ENCODE data around the gene IYD. TPM values are rescaled to one million over a fixed set of nuclear protein-coding genes. Genes with fewer than 3 reads are reported as not detected.

IYD gene
- total RNA-seq, 2 donors from 2014 or later: not detected

DNA sequence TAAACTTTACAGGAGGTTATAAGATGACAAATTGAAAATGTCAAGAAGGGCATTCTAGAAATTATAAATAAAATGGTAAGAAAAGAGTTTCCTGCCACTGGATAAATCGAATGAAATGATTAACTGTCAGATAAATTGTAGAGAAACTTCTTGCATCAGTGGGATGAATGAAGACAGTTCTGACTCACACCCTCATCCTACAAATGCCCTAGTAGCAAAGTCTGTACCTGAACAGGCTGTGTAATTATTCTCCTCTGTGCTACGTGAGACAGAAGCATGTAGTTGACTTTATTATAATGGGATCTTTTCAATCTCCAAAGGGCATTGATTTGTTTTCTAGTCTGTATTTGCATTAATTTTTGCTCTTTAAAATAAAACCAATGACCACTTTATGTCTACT, 47.3 kb downstream of the IYD start:
- Mint-ChIP-seq H3K27me3 (peaks cover 44 to 49% of the 10 kb centered on the region in 2 donors), H3K4me1 (ENCODE audit: low read depth in 2 of 2) (peaks cover 20 to 27% of the 10 kb centered on the region in 2 donors), H3K36me3 (no peaks in the 10 kb centered on the region), H3K9me3 (peaks cover 5% of the 10 kb centered on the region), H3K4me3 (no peak overlapping the region), H3K27ac (no peak overlapping the region)
- DNase-seq (ENCODE audit: low spot score): no peak
- no peak for ATAC-seq

DNA sequence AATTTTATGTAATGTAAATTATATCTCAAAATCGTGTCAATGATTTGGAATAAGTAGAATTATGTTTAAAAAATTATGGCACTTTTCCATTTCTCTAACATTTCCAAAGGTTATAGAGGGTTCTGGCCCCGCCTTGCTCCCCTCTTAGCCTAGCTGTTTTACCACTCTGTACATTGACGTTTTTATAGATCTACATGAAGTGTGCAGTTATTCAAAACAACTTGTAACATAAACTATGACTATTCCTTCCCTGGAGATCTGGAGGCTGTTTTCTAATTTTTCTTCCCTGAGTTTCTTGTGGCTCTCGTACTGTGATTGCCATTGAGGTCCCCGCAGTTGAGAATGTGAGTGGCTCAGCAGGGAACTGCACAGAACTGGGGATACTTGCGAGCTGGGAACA, 48.4 kb downstream of the IYD start:
- H3K27ac Mint-ChIP-seq: peak overlapping the region in 1 of 2 donors; percentile 14
- peaks cover 20 to 27% of the 10 kb centered on the region in 2 donors for H3K4me1 Mint-ChIP-seq (ENCODE audit: low read depth in 2 of 2)
- no peak overlapping the region for H3K4me3 Mint-ChIP-seq
- no peak for ATAC-seq
- H3K9me3 Mint-ChIP-seq: peaks cover 5% of the 10 kb centered on the region
- H3K27me3 Mint-ChIP-seq: peaks cover 40 to 41% of the 10 kb centered on the region in 2 donors
- no peaks in the 10 kb centered on the region for H3K36me3 Mint-ChIP-seq
- DNase-seq (ENCODE audit: low spot score): no peak

- Mint-ChIP-seq H3K36me3 (no peaks in the 10 kb centered on the region), H3K4me1 (ENCODE audit: low read depth in 2 of 2) (peaks cover 20 to 27% of the 10 kb centered on the region in 2 donors), H3K27ac (peak overlapping the region; percentile 0 to 72), H3K27me3 (peaks cover 32 to 37% of the 10 kb centered on the region in 2 donors), H3K4me3 (peak overlapping the region; percentile 71), H3K9me3 (peaks cover 5% of the 10 kb centered on the region)
- DNase-seq (ENCODE audit: low spot score): no peak
- ATAC-seq: peak; percentile 63 to 76
Observed at GRCh38 chr6:150417899-150418826, 49.4 kb downstream of the IYD start.

DNA sequence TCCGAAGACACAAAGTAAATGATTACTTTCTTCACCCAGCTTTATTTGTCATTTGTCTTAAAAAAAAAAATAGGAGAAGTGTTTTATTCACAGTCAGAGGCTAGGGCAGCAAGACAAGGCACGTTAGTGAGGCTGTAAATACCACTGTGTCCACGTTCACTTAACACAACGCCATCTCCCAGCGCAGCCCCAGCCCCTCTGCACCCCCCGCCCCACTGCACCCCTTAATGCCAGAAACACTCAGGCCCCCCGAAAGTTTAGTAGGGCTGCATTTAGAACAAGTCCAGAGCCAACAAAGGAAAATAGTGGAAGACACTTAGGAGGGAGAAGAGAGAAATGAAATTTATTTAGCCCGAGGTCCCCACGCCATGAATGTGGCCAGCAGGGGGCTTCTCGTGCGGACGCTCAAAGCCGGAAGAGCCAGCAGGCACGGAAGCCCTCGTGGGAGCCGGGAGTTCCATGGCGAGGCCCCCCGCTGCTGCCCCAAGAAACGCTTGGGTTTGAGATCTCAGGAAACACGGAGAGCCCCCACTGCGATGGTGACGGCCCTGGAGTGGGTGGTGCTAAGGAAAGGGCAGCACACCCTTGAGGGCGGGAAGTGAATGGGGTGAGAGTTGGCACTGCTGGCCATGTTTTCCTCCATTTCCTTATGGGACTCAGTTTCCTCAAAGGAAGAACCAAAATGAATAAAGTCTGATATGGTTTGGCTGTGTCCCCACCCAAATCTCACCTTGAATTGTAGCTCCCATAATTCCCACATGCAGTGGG, 50.2 kb downstream of the IYD start:
- peak; percentile 52 to 63 for ATAC-seq
- peak overlapping the region; percentile 71 for H3K4me3 Mint-ChIP-seq
- peak overlapping the region; percentile 0 to 72 for H3K27ac Mint-ChIP-seq
- H3K4me1 Mint-ChIP-seq (ENCODE audit: low read depth in 2 of 2): peaks cover 20 to 27% of the 10 kb centered on the region in 2 donors
- peaks cover 5% of the 10 kb centered on the region for H3K9me3 Mint-ChIP-seq
- H3K27me3 Mint-ChIP-seq: peaks cover 25 to 32% of the 10 kb centered on the region in 2 donors
- H3K36me3 Mint-ChIP-seq: no peaks in the 10 kb centered on the region
- DNase-seq (ENCODE audit: low spot score): no peak

DNA sequence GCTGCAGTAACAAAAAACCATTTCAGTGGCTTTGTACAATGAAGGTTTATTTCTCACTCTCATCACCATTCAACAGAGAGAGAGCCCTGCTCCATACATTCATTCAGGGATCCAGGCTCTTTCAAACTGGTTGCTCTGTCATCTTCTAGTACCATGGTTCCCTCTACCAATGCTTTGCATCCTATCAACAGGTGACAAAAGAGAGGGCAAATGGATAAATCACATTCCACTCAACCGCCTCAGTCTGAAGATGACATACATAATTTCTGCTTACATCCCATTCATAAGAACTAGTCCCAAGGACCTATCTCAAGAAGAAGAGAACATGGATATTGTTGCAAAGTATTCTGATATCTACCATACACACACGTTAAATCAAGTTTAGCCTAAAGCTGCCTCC, 51.6 kb downstream of the IYD start:
- Mint-ChIP-seq H3K9me3 (peaks cover 5% of the 10 kb centered on the region), H3K27me3 (peaks cover 15 to 24% of the 10 kb centered on the region in 2 donors), H3K4me1 (ENCODE audit: low read depth in 2 of 2) (peaks cover 20 to 27% of the 10 kb centered on the region in 2 donors), H3K4me3 (no peak overlapping the region), H3K36me3 (no peaks in the 10 kb centered on the region), H3K27ac (no peak overlapping the region)
- DNase-seq (ENCODE audit: low spot score) (no peak), ATAC-seq (no peak)

DNA sequence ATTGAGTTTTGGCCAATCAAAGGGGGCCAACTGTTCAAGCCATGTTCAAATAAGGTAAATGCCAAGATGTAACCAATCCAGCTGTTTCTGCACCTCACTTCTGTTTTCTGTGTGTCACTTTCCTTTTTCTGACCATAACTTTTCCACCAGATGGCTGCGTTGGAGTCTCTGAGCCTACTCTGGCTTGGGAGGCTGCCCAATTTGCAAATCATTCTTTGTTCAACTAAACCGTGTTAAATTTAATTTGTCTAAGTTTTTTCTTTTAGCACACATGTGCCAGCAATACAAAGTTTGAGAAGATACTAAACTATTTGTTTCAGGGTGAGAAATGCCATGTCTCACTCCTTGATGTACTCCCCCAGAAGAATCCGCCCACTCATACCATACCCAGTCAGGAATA, 52.1 kb downstream of the IYD start:
- Mint-ChIP-seq H3K4me3 (no peak overlapping the region), H3K4me1 (ENCODE audit: low read depth in 2 of 2) (peaks cover 20 to 23% of the 10 kb centered on the region in 2 donors), H3K9me3 (peaks cover 5% of the 10 kb centered on the region), H3K36me3 (no peaks in the 10 kb centered on the region), H3K27me3 (peaks cover 11 to 24% of the 10 kb centered on the region in 2 donors), H3K27ac (no peak overlapping the region)
- DNase-seq (ENCODE audit: low spot score) (no peak), ATAC-seq (no peak)

- no peak for ATAC-seq
- DNase-seq (ENCODE audit: low spot score): no peak
- no peak overlapping the region for H3K4me3 Mint-ChIP-seq
- no peak overlapping the region for H3K27ac Mint-ChIP-seq
- peaks cover 4% of the 10 kb centered on the region for H3K9me3 Mint-ChIP-seq
- H3K4me1 Mint-ChIP-seq (ENCODE audit: low read depth in 2 of 2): no peaks in the 10 kb centered on the region
- no peaks in the 10 kb centered on the region for H3K36me3 Mint-ChIP-seq
- peaks cover 7 to 14% of the 10 kb centered on the region in 2 donors for H3K27me3 Mint-ChIP-seq
Observed at GRCh38 chr6:150425508-150425907, 56.7 kb downstream of the IYD start.

DNA sequence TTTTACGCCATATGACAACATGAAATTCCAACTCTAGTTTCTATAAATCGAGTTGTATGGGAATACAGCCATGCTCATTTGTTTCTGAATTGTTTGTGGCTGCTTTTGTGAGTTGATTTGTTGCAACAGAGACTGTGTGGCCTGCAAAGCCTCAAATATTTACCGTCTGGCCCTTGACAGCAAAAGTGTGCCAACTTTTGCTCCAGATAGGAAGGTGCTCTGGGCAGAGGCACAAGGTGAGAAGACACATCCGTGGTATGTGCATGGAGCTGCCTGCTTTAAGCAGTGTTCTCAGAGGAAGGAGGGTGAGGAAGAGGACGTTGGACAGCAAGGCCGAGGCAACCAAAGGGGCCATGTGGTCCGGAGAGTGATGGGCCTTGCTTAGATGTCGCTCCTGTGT, 57.4 kb downstream of the IYD start:
- Mint-ChIP-seq H3K27me3 (peaks cover 7 to 8% of the 10 kb centered on the region in 2 donors), H3K4me1 (ENCODE audit: low read depth in 2 of 2) (no peaks in the 10 kb centered on the region), H3K36me3 (no peaks in the 10 kb centered on the region), H3K9me3 (no peaks in the 10 kb centered on the region), H3K4me3 (no peak overlapping the region), H3K27ac (no peak overlapping the region)
- DNase-seq (ENCODE audit: low spot score) (no peak), ATAC-seq (no peak)

DNA sequence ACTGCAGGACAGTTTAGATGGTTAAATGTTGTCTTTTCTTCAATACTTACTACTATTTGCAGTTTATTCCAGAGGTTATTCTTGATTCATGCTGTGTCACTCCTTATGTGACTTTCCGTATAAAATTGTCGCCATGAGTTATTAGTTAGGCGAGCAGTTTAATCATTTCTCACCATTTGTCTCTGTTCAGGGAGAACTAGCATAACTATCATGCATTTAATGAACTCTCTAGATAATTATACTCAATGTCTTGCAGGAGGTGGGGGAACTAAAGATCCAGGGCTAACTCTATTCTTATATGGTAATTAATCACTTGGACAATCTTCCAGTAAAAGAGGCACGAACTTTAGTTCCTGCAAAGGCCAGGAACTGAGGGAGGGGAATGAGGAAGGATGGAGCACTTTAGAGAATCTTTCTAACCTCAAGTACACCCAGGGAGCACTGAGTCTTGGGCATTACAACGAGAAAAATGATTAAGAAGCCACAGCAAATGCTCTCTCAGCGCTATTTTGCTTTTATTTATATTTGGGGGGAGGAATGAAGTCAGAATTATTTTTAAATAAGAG, 58.3 kb downstream of the IYD start:
- H3K9me3 Mint-ChIP-seq: no peaks in the 10 kb centered on the region
- H3K36me3 Mint-ChIP-seq: no peaks in the 10 kb centered on the region
- H3K4me1 Mint-ChIP-seq (ENCODE audit: low read depth in 2 of 2): no peaks in the 10 kb centered on the region
- peaks cover 7 to 8% of the 10 kb centered on the region in 2 donors for H3K27me3 Mint-ChIP-seq
- no peak overlapping the region for H3K27ac Mint-ChIP-seq
- ATAC-seq: no peak
- no peak for DNase-seq (ENCODE audit: low spot score)
- no peak overlapping the region for H3K4me3 Mint-ChIP-seq

- H3K4me3 Mint-ChIP-seq: no peak overlapping the region
- no peak for ATAC-seq
- no peaks in the 10 kb centered on the region for H3K4me1 Mint-ChIP-seq (ENCODE audit: low read depth in 2 of 2)
- no peaks in the 10 kb centered on the region for H3K36me3 Mint-ChIP-seq
- DNase-seq (ENCODE audit: low spot score): no peak
- H3K27ac Mint-ChIP-seq: no peak overlapping the region
- H3K9me3 Mint-ChIP-seq: no peaks in the 10 kb centered on the region
- peaks cover 7 to 8% of the 10 kb centered on the region in 2 donors for H3K27me3 Mint-ChIP-seq
Observed at GRCh38 chr6:150427843-150428242, 59.0 kb downstream of the IYD start.

DNA sequence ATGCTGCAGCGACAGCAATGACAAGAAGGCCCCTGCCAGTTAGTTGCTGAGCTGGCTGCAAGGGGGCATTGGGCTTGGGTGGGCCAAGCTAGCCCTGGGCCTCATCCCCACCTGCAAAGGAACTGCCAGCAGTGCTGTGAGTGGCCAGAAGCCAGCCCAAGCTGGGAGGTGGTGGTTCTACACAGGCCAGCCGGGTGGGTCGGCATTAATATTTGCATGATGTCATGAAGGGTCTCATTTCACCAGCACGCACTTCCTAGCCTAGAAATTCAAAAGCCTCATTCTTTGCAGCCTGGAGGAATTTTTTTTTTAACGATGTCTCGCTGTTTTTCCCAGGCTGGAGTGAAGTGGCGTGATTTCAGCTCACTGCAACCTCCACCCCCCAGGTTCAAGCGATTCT, 62.0 kb downstream of the IYD start:
- DNase-seq (ENCODE audit: low spot score) (no peak), ATAC-seq (no peak)
- Mint-ChIP-seq H3K4me1 (ENCODE audit: low read depth in 2 of 2) (no peaks in the 10 kb centered on the region), H3K36me3 (no peaks in the 10 kb centered on the region), H3K27ac (no peak overlapping the region), H3K27me3 (peaks cover 7 to 8% of the 10 kb centered on the region in 2 donors), H3K9me3 (no peaks in the 10 kb centered on the region), H3K4me3 (no peak overlapping the region)

DNA sequence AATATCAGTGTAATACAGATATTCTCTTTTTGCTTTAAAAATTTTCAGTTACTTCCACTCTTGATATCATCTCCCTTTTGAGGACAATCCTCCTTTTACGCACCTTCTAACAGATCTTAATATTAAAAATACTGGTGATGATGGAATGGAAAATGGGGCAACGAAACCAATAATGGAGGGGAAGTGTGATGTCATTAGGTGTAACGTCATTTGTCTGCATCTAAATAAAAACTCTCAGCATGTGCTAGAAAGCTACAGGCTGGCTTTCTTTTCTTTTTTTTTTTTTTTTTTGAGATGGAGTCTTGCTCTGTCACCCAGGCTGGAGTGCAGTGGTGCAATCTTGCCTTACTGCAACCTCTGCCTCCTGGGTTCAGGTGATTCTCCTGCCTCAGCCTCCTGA, 66.5 kb downstream of the IYD start:
- H3K4me3 Mint-ChIP-seq: no peak overlapping the region
- DNase-seq (ENCODE audit: low spot score): no peak
- H3K36me3 Mint-ChIP-seq: no peaks in the 10 kb centered on the region
- peaks cover 3% of the 10 kb centered on the region for H3K9me3 Mint-ChIP-seq
- H3K27ac Mint-ChIP-seq: no peak overlapping the region
- ATAC-seq: no peak
- peaks cover 9 to 10% of the 10 kb centered on the region in 2 donors for H3K27me3 Mint-ChIP-seq
- H3K4me1 Mint-ChIP-seq (ENCODE audit: low read depth in 2 of 2): no peaks in the 10 kb centered on the region

DNA sequence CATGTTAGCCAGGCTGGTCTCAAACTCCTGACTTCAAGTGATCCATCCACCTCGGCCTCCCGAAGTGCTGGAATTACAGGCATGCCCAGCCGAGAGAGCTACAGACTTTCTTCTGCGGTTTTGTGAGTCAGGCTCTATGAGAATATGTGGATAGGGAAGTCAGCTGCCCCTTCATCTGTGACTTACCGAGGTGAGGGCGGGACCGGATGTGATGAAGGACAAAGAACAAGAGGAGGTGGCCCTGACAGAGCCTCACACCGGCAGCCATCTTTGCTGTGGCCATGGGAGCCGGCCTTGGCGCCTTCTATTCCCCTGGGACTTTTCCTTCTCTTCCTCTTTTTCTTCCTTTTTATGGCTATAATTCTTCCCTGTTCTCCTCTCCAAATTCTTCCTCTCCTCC, 67.0 kb downstream of the IYD start:
- DNase-seq (ENCODE audit: low spot score): no peak

DNA sequence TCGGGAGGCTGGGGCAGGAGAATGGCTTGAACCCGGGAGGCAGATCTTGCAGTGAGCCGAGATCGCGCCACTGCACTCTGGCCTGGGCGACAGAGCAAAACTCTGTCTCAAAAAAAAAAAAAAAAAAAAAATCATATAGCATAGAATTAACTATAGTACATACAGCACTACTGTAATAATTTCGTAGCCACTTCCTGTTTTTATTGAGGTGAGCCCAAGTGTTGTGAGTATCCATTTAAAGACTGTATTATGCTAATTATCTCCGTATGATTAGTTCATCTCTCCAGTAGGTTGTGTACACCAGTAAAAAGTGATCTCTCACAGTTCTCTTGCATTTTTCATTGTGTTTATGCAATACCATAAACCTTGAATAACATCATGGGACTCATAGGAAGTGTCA, 70.6 kb downstream of the IYD start:
- no peak overlapping the region for H3K27ac Mint-ChIP-seq
- peaks cover 3% of the 10 kb centered on the region for H3K9me3 Mint-ChIP-seq
- ATAC-seq: no peak
- peaks cover 14 to 16% of the 10 kb centered on the region in 2 donors for H3K27me3 Mint-ChIP-seq
- H3K36me3 Mint-ChIP-seq: no peaks in the 10 kb centered on the region
- no peak for DNase-seq (ENCODE audit: low spot score)
- H3K4me1 Mint-ChIP-seq (ENCODE audit: low read depth in 2 of 2): no peaks in the 10 kb centered on the region
- H3K4me3 Mint-ChIP-seq: no peak overlapping the region

More for the DNA sequence above, 67.0 kb downstream of the IYD start:
- no peak overlapping the region for H3K27ac Mint-ChIP-seq
- no peaks in the 10 kb centered on the region for H3K4me1 Mint-ChIP-seq (ENCODE audit: low read depth in 2 of 2)
- H3K36me3 Mint-ChIP-seq: no peaks in the 10 kb centered on the region
- H3K4me3 Mint-ChIP-seq: no peak overlapping the region
- peaks cover 3% of the 10 kb centered on the region for H3K9me3 Mint-ChIP-seq
- ATAC-seq: no peak
- peaks cover 9 to 13% of the 10 kb centered on the region in 2 donors for H3K27me3 Mint-ChIP-seq

All from natural killer cell treated with Interleukin-12 subunit alpha and Interleukin-12 subunit beta and Interleukin-15 and Interleukin-18, amount 100 ng/mL, for 72 hours (primary cell).